Endothelial cell of umbilical vein (primary cell): Measurements from ENCODE around the gene CHSY1. TPM values are rescaled to one million over a fixed set of nuclear protein-coding genes. Genes with fewer than 3 reads are reported as not detected.

Source experiments
- BruUV-seq: library from RNA; stranded (reverse); fragments of 400-500 nt; replicated peaks from 2 replicates; lab custom pipeline; 2021; lab: Mats Ljungman, UMichigan
- CTCF ChIA-PET: fragments of 300-600, 350-600 bp; sonication (Branson Sonifier 250); formaldehyde crosslinking; loops from one replicate; lab custom pipeline; 2021; ENCODE audit warnings: antibody characterized with exemption, inconsistent platforms; lab: Charles Lee
- POLR2A ChIA-PET: fragments of 300-600, 350-600 bp; sonication (Branson Sonifier 250); formaldehyde crosslinking; loops from one replicate; lab custom pipeline; 2021; ENCODE audit warnings: antibody characterized with exemption, inconsistent platforms; lab: Charles Lee
- DNase-seq: peaks from one replicate; pipeline ENCODE4 v3.0.0-alpha.2; 2011; ENCODE audit warnings: low read depth, low spot score
- FAIRE-seq: peaks from 2 replicates; lab custom pipeline; 2011; peaks lifted over from hg19 to GRCh38; lab: Jason Lieb, UNC
- H2AFZ ChIP-seq: 2 replicates; pipeline ENCODE4 v1.6.0; 2012; ENCODE audit warnings: low read depth, low read length, control low read depth, inconsistent platforms
- H3K27ac ChIP-seq: 2 replicates; pipeline ENCODE4 v1.5.1; 2011; ENCODE audit warnings: low read depth, mild to moderate bottlenecking, control low read depth, low read length, moderate library complexity; ENCODE audit not compliant: insufficient read depth
- H3K27me3 ChIP-seq, 2 experiments: 2 replicates each; pipeline versions ENCODE4 v1.6.0 to v1.6.1; 2011; ENCODE audit warnings: low read length in 2 of 2, mixed read lengths in 1 of 2; ENCODE audit not compliant: control insufficient read depth in 2 of 2, insufficient read depth in 2 of 2
- H3K36me3 ChIP-seq, 2 experiments: 2 replicates in 1 of 2; 3 replicates in 1 of 2; pipeline ENCODE4 v1.5.1; 2011; ENCODE audit warnings: low read length in 2 of 2, mild to moderate bottlenecking in 1 of 2, moderate library complexity in 1 of 2; ENCODE audit not compliant: control insufficient read depth in 2 of 2, insufficient read depth in 2 of 2; ENCODE audit errors: extremely low read depth in 1 of 2
- H3K4me1 ChIP-seq: 3 replicates; pipeline ENCODE4 v1.5.1; 2011; ENCODE audit warnings: mild to moderate bottlenecking, low read length; ENCODE audit not compliant: control insufficient read depth, insufficient read depth; ENCODE audit errors: extremely low read depth
- H3K4me2 ChIP-seq: 2 replicates; pipeline ENCODE4 v1.6.1; 2011; ENCODE audit warnings: low read length, control low read depth, mixed read lengths; ENCODE audit not compliant: insufficient read depth
- H3K4me3 ChIP-seq, 3 experiments: fragments of 200-600 bp in 1 of 3; sonication (generic), shearing (Covaris generic) in 1 of 3; replicated peaks in 1 of 3; 2 replicates each; pipeline ENCODE4 v1.5.1; 2011 to 2016; ENCODE audit warnings: control low read depth in 3 of 3, low read length in 3 of 3, mild to moderate bottlenecking in 2 of 3, inconsistent platforms in 1 of 3, low read depth in 1 of 3, moderate library complexity in 1 of 3; ENCODE audit not compliant: insufficient read depth in 1 of 3
- H3K79me2 ChIP-seq: 2 replicates; pipeline ENCODE4 v1.6.0; 2012; ENCODE audit warnings: low read length, inconsistent platforms; ENCODE audit not compliant: control insufficient read depth, insufficient read depth
- H3K9ac ChIP-seq: replicated peaks from 2 replicates; pipeline ENCODE3; 2011; ENCODE audit warnings: low read length, control low read depth; ENCODE audit not compliant: insufficient read depth; ENCODE audit errors: extremely low read depth
- H3K9me1 ChIP-seq: replicated peaks from 3 replicates; pipeline ENCODE4 v1.6.0; 2011; ENCODE audit warnings: mild to moderate bottlenecking, low read length; ENCODE audit not compliant: control insufficient read depth, insufficient read depth; ENCODE audit errors: extremely low read depth
- H3K9me3 ChIP-seq: replicated peaks from 2 replicates; pipeline ENCODE4 v1.5.1; 2012; ENCODE audit warnings: low read length, inconsistent platforms; ENCODE audit not compliant: control insufficient read depth, insufficient read depth
- H4K20me1 ChIP-seq: replicated peaks from 2 replicates; pipeline ENCODE3; 2011; ENCODE audit warnings: mild to moderate bottlenecking, low read length; ENCODE audit not compliant: control insufficient read depth, insufficient read depth; ENCODE audit errors: extremely low read depth
- CTCF ChIP-seq, 2 donors: IDR thresholded peaks; 1 replicate in 1 of 2; 2 replicates in 1 of 2; pipeline ENCODE4 v1.5.1; 2011; ENCODE audit warnings: low read length in 2 of 2, mild to moderate bottlenecking in 2 of 2, moderate library complexity in 2 of 2, control low read depth in 1 of 2, inconsistent platforms in 1 of 2, low read depth in 1 of 2; ENCODE audit not compliant: insufficient read depth in 1 of 2; ENCODE audit errors: extremely low read depth in 1 of 2
- FOS ChIP-seq: IDR thresholded peaks from 2 replicates; pipeline ENCODE4 v1.6.1; 2011; ENCODE audit warnings: mild to moderate bottlenecking, low read length, moderate library complexity, borderline replicate concordance; ENCODE audit not compliant: insufficient read depth
- GATA2 ChIP-seq: IDR thresholded peaks from 2 replicates; pipeline ENCODE4 v1.7.0; 2011; ENCODE audit warnings: low read depth, mild to moderate bottlenecking, moderate library complexity, mixed read lengths, low read length; ENCODE audit not compliant: insufficient read length, insufficient read depth
- MYC ChIP-seq: IDR thresholded peaks from one replicate; pipeline ENCODE4 v1.6.1; 2011; ENCODE audit warnings: mild to moderate bottlenecking, low read depth, low read length
- POLR2A ChIP-seq: IDR thresholded peaks from 2 replicates; pipeline ENCODE4 v1.6.1; 2012; ENCODE audit warnings: low read depth, mild to moderate bottlenecking, control low read depth, low read length
- dilution Hi-C: fragments of 300-500 bp; cut with MboI; formaldehyde crosslinking; loops from one replicate; pipeline ENCODE4 v1.15.0; 2019; ENCODE audit warnings: low sequenced_read_pairs; ENCODE audit not compliant: extremely low pct_ligation_motif_present
- intact Hi-C: fragments of 100-400 bp; cut with micrococcal nuclease; formaldehyde crosslinking; loops from one replicate; pipeline ENCODE4 v1.10.0; 2022
- polyA plus RNA-seq, 4 experiments: library from polyadenylated mRNA; depleted of rRNA in 3 of 4; stranded (reverse) in 3 of 4; unstranded in 1 of 4; fragments of >200 nt; gene quantifications; 2 replicates each; pipeline versions ENCODE4 v1.2.1 to v1.2.3, GENCODE V29; 2011 to 2012; ENCODE audit warnings: missing spikeins in 1 of 4
- total RNA-seq: library from RNA; stranded (reverse); gene quantifications from 2 replicates; pipeline ENCODE4 v1.2.3, GENCODE V29; 2021
- TF ChIP-seq, protein P1 (sequence below): IDR thresholded peaks from 2 replicates; pipeline ENCODE4 v1.6.1; 2011; ENCODE audit not compliant: insufficient read depth, insufficient read length

CHSY1 gene
- total and polyA plus RNA-seq, 2 donors (not counting 3 experiments of a cell fraction or from before 2014, with no cell fraction given) = 23.7 to 50.8 TPM

GRCh38 chr15:101276501-101277037 lies 24.7 kb upstream of the CHSY1 start:
- no TSS peak for BruUV-seq
- POLR2A ChIA-PET = interaction anchor here (0.9 kb wide), 1 partner anchor 9 kb away, joined by 3 read pairs; no protein-coding TSS in a partner anchor
- H2AFZ ChIP-seq = peak overlapping the region; percentile 45
- peak overlapping the region; percentile 75 for H3K27ac ChIP-seq
- no peaks in the 10 kb centered on the region for H4K20me1 ChIP-seq
- DNase-seq = peak; percentile 58
- peak overlapping the region; percentile 82 for H3K9ac ChIP-seq
- H3K4me1 ChIP-seq = peaks cover 11% of the 10 kb centered on the region
- dilution Hi-C loops = no loop called here
- TF ChIP-seq MYC (no peak), CTCF (IDR thresholded peaks at IDR 0.05; ENCODE audit: extremely low read depth in 1 of 2, insufficient read depth in 1 of 2, low read depth in 1 of 2, low read length in 2 of 2) (peak; percentile 43 to 51)
- TF ChIP-seq, protein P1, sequence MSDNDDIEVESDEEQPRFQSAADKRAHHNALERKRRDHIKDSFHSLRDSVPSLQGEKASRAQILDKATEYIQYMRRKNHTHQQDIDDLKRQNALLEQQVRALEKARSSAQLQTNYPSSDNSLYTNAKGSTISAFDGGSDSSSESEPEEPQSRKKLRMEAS = no peak
- peak overlapping the region; percentile 81 for H3K4me2 ChIP-seq
- H3K36me3 ChIP-seq = peaks cover 24 to 26% of the 10 kb centered on the region in 2 experiments
- intact Hi-C loops = loop anchor here (1.0 to 5.0 kb wide), 3 partner anchors 18 to 554 kb away; no protein-coding TSS in a partner anchor
- H3K9me3 ChIP-seq = no peaks in the 10 kb centered on the region
- H3K79me2 ChIP-seq = peaks cover 19% of the 10 kb centered on the region
- no peaks in the 10 kb centered on the region for H3K9me1 ChIP-seq
- peak; percentile 83 for FAIRE-seq
- H3K4me3 ChIP-seq = peak overlapping the region; percentile 63 to 98 (median 82)
- CTCF ChIA-PET = interaction anchor here (0.6 to 1.1 kb wide), 9 partner anchors 9 to 365 kb away, joined by 3 to 7 read pairs (median 3); no protein-coding TSS in a partner anchor
- H3K27me3 ChIP-seq = no peaks in the 10 kb centered on the region

DNA sequence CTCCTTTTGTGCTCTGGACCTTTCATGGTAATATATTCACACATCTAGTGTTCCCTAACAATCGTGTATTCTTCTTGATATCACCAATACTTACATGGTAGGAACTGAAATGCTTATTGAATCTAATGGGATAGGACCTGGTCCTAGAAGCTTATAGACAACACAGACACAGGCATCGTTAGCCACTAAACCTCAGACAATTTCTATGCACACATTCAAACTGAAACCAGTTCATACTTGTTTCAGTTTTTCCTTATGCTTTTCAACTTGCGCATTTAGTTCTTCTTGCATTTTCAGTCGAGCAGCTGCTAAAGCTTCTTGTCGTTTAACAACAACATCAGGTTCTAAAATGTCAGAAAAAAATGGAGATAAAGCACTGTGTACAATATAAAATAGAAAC lies 23.2 kb upstream of the CHSY1 start:
- no peaks in the 10 kb centered on the region for H3K9me1 ChIP-seq
- no peak overlapping the region for H3K4me3 ChIP-seq
- ChIA-PET CTCF (interaction anchor here (2.9 kb wide), 1 partner anchor 14 kb away, joined by 10 read pairs; no protein-coding TSS in a partner anchor), POLR2A (no interaction called here)
- BruUV-seq = no TSS peak
- peaks cover 19% of the 10 kb centered on the region for H3K79me2 ChIP-seq
- H2AFZ ChIP-seq = no peak overlapping the region
- peaks cover 11% of the 10 kb centered on the region for H3K4me1 ChIP-seq
- FAIRE-seq (no peak), DNase-seq (no peak)
- intact Hi-C loops (loop anchor here (5.0 kb wide), 1 partner anchor 553 kb away; no protein-coding TSS in a partner anchor), dilution Hi-C loops (no loop called here)
- TF ChIP-seq GATA2 = no peak
- no peak for TF ChIP-seq FOS
- no peak for TF ChIP-seq POLR2A
- H3K27ac ChIP-seq = no peak overlapping the region
- no peaks in the 10 kb centered on the region for H3K9me3 ChIP-seq
- no peaks in the 10 kb centered on the region for H3K27me3 ChIP-seq
- peaks cover 25 to 28% of the 10 kb centered on the region in 2 experiments for H3K36me3 ChIP-seq
- H4K20me1 ChIP-seq = no peaks in the 10 kb centered on the region
- no peak overlapping the region for H3K4me2 ChIP-seq
- H3K9ac ChIP-seq = no peak overlapping the region
